ENCODE data around the gene BRCA2.

The BRCA2 gene

GRCh38 chr13:32278426-32278825 lies 36.9 kb upstream of the BRCA2 start:
- DNase-seq (ENCODE audit: low read depth) = peak; percentile 78
- TF ChIP-seq CTCF (conservative IDR thresholded peaks at IDR 0.05; ENCODE audit: control insufficient read depth, insufficient read depth, low read depth, low read length) = no peak
- no peak overlapping the region for H3K4me3 ChIP-seq (ENCODE audit: control insufficient read depth, low read depth, low read length)

GRCh38 chr13:32281096-32281495 lies 34.2 kb upstream of the BRCA2 start:
- no peak for DNase-seq (ENCODE audit: low read depth)
- H3K4me3 ChIP-seq (ENCODE audit: control insufficient read depth, low read depth, low read length) = no peak overlapping the region
- TF ChIP-seq CTCF (conservative IDR thresholded peaks at IDR 0.05; ENCODE audit: control insufficient read depth, insufficient read depth, low read depth, low read length) = no peak

GRCh38 chr13:32282096-32282711 lies 33.1 kb upstream of the BRCA2 start:
- no peak for DNase-seq (ENCODE audit: low read depth)
- TF ChIP-seq CTCF (conservative IDR thresholded peaks at IDR 0.05; ENCODE audit: control insufficient read depth, insufficient read depth, low read depth, low read length) = no peak
- no peak overlapping the region for H3K4me3 ChIP-seq (ENCODE audit: control insufficient read depth, low read depth, low read length)

GRCh38 chr13:32284927-32285632 lies 30.2 kb upstream of the BRCA2 start:
- TF ChIP-seq CTCF (conservative IDR thresholded peaks at IDR 0.05; ENCODE audit: control insufficient read depth, insufficient read depth, low read depth, low read length) = no peak
- H3K4me3 ChIP-seq (ENCODE audit: control insufficient read depth, low read depth, low read length) = no peak overlapping the region
- DNase-seq (ENCODE audit: low read depth) = peak; percentile 84

- DNase-seq (ENCODE audit: low read depth) = no peak
- no peak overlapping the region for H3K4me3 ChIP-seq (ENCODE audit: control insufficient read depth, low read depth, low read length)
- no peak for TF ChIP-seq CTCF (conservative IDR thresholded peaks at IDR 0.05; ENCODE audit: control insufficient read depth, insufficient read depth, low read depth, low read length)
Observed at GRCh38 chr13:32285633-32285965, 29.7 kb upstream of the BRCA2 start.

GRCh38 chr13:32297206-32297605 lies 18.1 kb upstream of the BRCA2 start:
- TF ChIP-seq CTCF (conservative IDR thresholded peaks at IDR 0.05; ENCODE audit: control insufficient read depth, insufficient read depth, low read depth, low read length) = no peak
- DNase-seq (ENCODE audit: low read depth) = no peak
- no peak overlapping the region for H3K4me3 ChIP-seq (ENCODE audit: control insufficient read depth, low read depth, low read length)
